Parathyroid adenoma (tissue), 2 donors: ENCODE measurements around the gene PLA2G4A.

Source experiments
- H2AFZ ChIP-seq: fragments of 300-600 bp; sonication (generic); one replicate; pipeline ENCODE4 v1.7.0; 2017; ENCODE audit warnings: antibody characterized with exemption, mild to moderate bottlenecking
- H3K27ac ChIP-seq: fragments of 300-600 bp; sonication (generic); one replicate; pipeline ENCODE4 v1.7.0; 2017
- H3K27me3 ChIP-seq: fragments of 300-600 bp; sonication (generic); one replicate; pipeline ENCODE4 v1.7.0; 2017; ENCODE audit warnings: low read length; ENCODE audit not compliant: control insufficient read depth, insufficient read depth
- H3K36me3 ChIP-seq: fragments of 300-600 bp; sonication (generic); one replicate; pipeline ENCODE4 v1.7.0; 2017; ENCODE audit warnings: low read length; ENCODE audit not compliant: control insufficient read depth, insufficient read depth
- H3K4me1 ChIP-seq: fragments of 300-600 bp; sonication (generic); one replicate; pipeline ENCODE4 v1.7.0; 2017; ENCODE audit warnings: control low read depth
- H3K4me2 ChIP-seq: fragments of 300-600 bp; sonication (generic); one replicate; pipeline ENCODE4 v1.7.0; 2017; ENCODE audit warnings: low read length
- H3K4me3 ChIP-seq: fragments of 300-600 bp; sonication (generic); one replicate; pipeline ENCODE4 v1.7.0; 2017; ENCODE audit warnings: low read depth, low read length
- H3K79me2 ChIP-seq: fragments of 300-600 bp; sonication (generic); one replicate; pipeline ENCODE4 v1.7.0; 2017; ENCODE audit warnings: control low read depth
- H3K9ac ChIP-seq: fragments of 300-600 bp; sonication (generic); one replicate; pipeline ENCODE4 v1.7.0; 2017; ENCODE audit warnings: mild to moderate bottlenecking
- H3K9me3 ChIP-seq: fragments of 300-600 bp; sonication (generic); one replicate; pipeline ENCODE4 v1.7.0; 2017; ENCODE audit warnings: low read length; ENCODE audit not compliant: control insufficient read depth
- CTCF ChIP-seq: fragments of 300-600 bp; sonication (generic); IDR thresholded peaks from one replicate; pipeline ENCODE4 v1.7.0; 2017; ENCODE audit warnings: antibody characterized with exemption, mild to moderate bottlenecking
- donor health status: primary hyperparathyroidism.

PLA2G4A gene

GRCh38 chr1:187009320-187009719 is 180.6 kb downstream of the PLA2G4A start:
- Histone ChIP-seq H3K9me3 (no peaks in the 10 kb centered on the region), H3K79me2 (no peaks in the 10 kb centered on the region), H2AFZ (no peak overlapping the region), H3K4me2 (no peak overlapping the region), H3K27me3 (no peaks in the 10 kb centered on the region), H3K27ac (no peak overlapping the region), H3K4me3 (no peak overlapping the region), H3K36me3 (no peaks in the 10 kb centered on the region), H3K9ac (no peak overlapping the region), H3K4me1 (no peaks in the 10 kb centered on the region)
- no peak for TF ChIP-seq CTCF

- Histone ChIP-seq H3K36me3 (no peaks in the 10 kb centered on the region), H3K79me2 (no peaks in the 10 kb centered on the region), H3K27me3 (no peaks in the 10 kb centered on the region), H3K4me3 (no peak overlapping the region), H3K9ac (no peak overlapping the region), H3K4me1 (no peaks in the 10 kb centered on the region), H3K9me3 (no peaks in the 10 kb centered on the region), H3K27ac (no peak overlapping the region), H2AFZ (no peak overlapping the region), H3K4me2 (no peak overlapping the region)
- no peak for TF ChIP-seq CTCF
Observed at GRCh38 chr1:187010571-187011309, 182.0 kb downstream of the PLA2G4A start.

- Histone ChIP-seq H3K9me3 (no peaks in the 10 kb centered on the region), H3K4me2 (no peak overlapping the region), H3K27me3 (no peaks in the 10 kb centered on the region), H2AFZ (no peak overlapping the region), H3K4me1 (no peaks in the 10 kb centered on the region), H3K4me3 (no peak overlapping the region), H3K36me3 (no peaks in the 10 kb centered on the region), H3K9ac (no peak overlapping the region), H3K79me2 (no peaks in the 10 kb centered on the region), H3K27ac (no peak overlapping the region)
- TF ChIP-seq CTCF: no peak
Observed at GRCh38 chr1:187013582-187014200, 184.9 kb downstream of the PLA2G4A start.

- no peak overlapping the region for H3K4me3 ChIP-seq
- no peak overlapping the region for H3K9ac ChIP-seq
- H3K27me3 ChIP-seq: no peaks in the 10 kb centered on the region
- no peaks in the 10 kb centered on the region for H3K36me3 ChIP-seq
- H3K4me2 ChIP-seq: no peak overlapping the region
- H3K9me3 ChIP-seq: no peaks in the 10 kb centered on the region
- H3K27ac ChIP-seq: no peak overlapping the region
- no peaks in the 10 kb centered on the region for H3K4me1 ChIP-seq
- no peak for TF ChIP-seq CTCF
- no peak overlapping the region for H2AFZ ChIP-seq
- no peaks in the 10 kb centered on the region for H3K79me2 ChIP-seq
Observed at GRCh38 chr1:187018291-187018690, 189.5 kb downstream of the PLA2G4A start.

GRCh38 chr1:187027253-187027652 is 198.5 kb downstream of the PLA2G4A start:
- H3K9ac ChIP-seq: no peak overlapping the region
- no peak for TF ChIP-seq CTCF
- no peaks in the 10 kb centered on the region for H3K27me3 ChIP-seq
- no peak overlapping the region for H3K4me3 ChIP-seq
- H3K4me2 ChIP-seq: no peak overlapping the region
- no peaks in the 10 kb centered on the region for H3K79me2 ChIP-seq
- H3K9me3 ChIP-seq: no peaks in the 10 kb centered on the region
- H3K4me1 ChIP-seq: no peaks in the 10 kb centered on the region
- no peak overlapping the region for H3K27ac ChIP-seq
- no peak overlapping the region for H2AFZ ChIP-seq
- no peaks in the 10 kb centered on the region for H3K36me3 ChIP-seq
